Measurements from ENCODE around the gene ANKRD18A.

ANKRD18A gene

GRCh38 chr9:38620483-38621433 lies at the start of gene ANKRD18A:
Gene ANKRD18A (minus strand): TSS chr9:38620596. CDS start chr9:38620285, 311 bp downstream.
- DNase-seq (ENCODE audit: low spot score) = peak; percentile 26

GRCh38 chr9:38668791-38669466 lies 48.5 kb upstream of the ANKRD18A start:
- no peak for DNase-seq (ENCODE audit: low spot score)

GRCh38 chr9:38662763-38663593 lies 42.6 kb upstream of the ANKRD18A start:
- no peak for DNase-seq (ENCODE audit: low spot score)

- no peak for DNase-seq (ENCODE audit: low spot score)
Observed at GRCh38 chr9:38659538-38659937, 39.1 kb upstream of the ANKRD18A start.

GRCh38 chr9:38656896-38657295 lies 36.5 kb upstream of the ANKRD18A start:
- DNase-seq (ENCODE audit: low spot score) = no peak

- DNase-seq (ENCODE audit: low spot score) = no peak
Observed at GRCh38 chr9:38652486-38652885, 32.1 kb upstream of the ANKRD18A start.

- no peak for DNase-seq (ENCODE audit: low spot score)
Observed at GRCh38 chr9:38652044-38652443, 31.6 kb upstream of the ANKRD18A start.

GRCh38 chr9:38651400-38652042 lies 31.1 kb upstream of the ANKRD18A start:
- no peak for DNase-seq (ENCODE audit: low spot score)

GRCh38 chr9:38650564-38650963 lies 30.2 kb upstream of the ANKRD18A start:
- DNase-seq (ENCODE audit: low spot score) = no peak

- DNase-seq (ENCODE audit: low spot score) = no peak
Observed at GRCh38 chr9:38649731-38650363, 29.5 kb upstream of the ANKRD18A start.

GRCh38 chr9:38644601-38645000 lies 24.2 kb upstream of the ANKRD18A start:
- DNase-seq (ENCODE audit: low spot score) = no peak

- no peak for DNase-seq (ENCODE audit: low spot score)
Observed at GRCh38 chr9:38643815-38644173, 23.4 kb upstream of the ANKRD18A start.

- DNase-seq (ENCODE audit: low spot score) = no peak
Observed at GRCh38 chr9:38642951-38643814, 22.8 kb upstream of the ANKRD18A start.

GRCh38 chr9:38641985-38642864 lies 21.8 kb upstream of the ANKRD18A start:
- peak; percentile 31 for DNase-seq (ENCODE audit: low spot score)

- no peak for DNase-seq (ENCODE audit: low spot score)
Observed at GRCh38 chr9:38641142-38641541, 20.7 kb upstream of the ANKRD18A start.

- DNase-seq (ENCODE audit: low spot score) = no peak
Observed at GRCh38 chr9:38639577-38639940, 19.2 kb upstream of the ANKRD18A start.

GRCh38 chr9:38638881-38639576 lies 18.6 kb upstream of the ANKRD18A start:
- DNase-seq (ENCODE audit: low spot score) = no peak

GRCh38 chr9:38634315-38634714 lies 13.9 kb upstream of the ANKRD18A start:
- no peak for DNase-seq (ENCODE audit: low spot score)

- no peak for DNase-seq (ENCODE audit: low spot score)
Observed at GRCh38 chr9:38629511-38629910, 9.1 kb upstream of the ANKRD18A start.
